Myocyte (in vitro differentiated cells): ENCODE data around the gene INHBB. TPM values are rescaled to one million over a fixed set of nuclear protein-coding genes. Genes with fewer than 3 reads are reported as not detected.
"Not testable (repeated sequence)": the region's sequence is repeated elsewhere in the genome, so short reads cannot be mapped to it uniquely, and the experiment has no call there.

Experiments used
- DNase-seq: peaks from one replicate; pipeline ENCODE4 v3.0.0-alpha.2; 2012; ENCODE audit warnings: low read depth
- polyA plus RNA-seq: library from polyadenylated mRNA; unstranded; fragments of >200 nt; gene quantifications from one replicate; pipeline ENCODE4 v1.2.1, GENCODE V29; 2012; ENCODE audit warnings: missing spikeins
- total RNA-seq: library from RNA; depleted of rRNA; stranded (reverse); fragments of >200 nt; gene quantifications from 2 replicates; pipeline ENCODE4 v1.2.3, GENCODE V29; 2014

The INHBB gene
- 0.27 and 0.36 TPM in 2 replicates for total RNA-seq
- 15.1 TPM for polyA plus RNA-seq

DNA sequence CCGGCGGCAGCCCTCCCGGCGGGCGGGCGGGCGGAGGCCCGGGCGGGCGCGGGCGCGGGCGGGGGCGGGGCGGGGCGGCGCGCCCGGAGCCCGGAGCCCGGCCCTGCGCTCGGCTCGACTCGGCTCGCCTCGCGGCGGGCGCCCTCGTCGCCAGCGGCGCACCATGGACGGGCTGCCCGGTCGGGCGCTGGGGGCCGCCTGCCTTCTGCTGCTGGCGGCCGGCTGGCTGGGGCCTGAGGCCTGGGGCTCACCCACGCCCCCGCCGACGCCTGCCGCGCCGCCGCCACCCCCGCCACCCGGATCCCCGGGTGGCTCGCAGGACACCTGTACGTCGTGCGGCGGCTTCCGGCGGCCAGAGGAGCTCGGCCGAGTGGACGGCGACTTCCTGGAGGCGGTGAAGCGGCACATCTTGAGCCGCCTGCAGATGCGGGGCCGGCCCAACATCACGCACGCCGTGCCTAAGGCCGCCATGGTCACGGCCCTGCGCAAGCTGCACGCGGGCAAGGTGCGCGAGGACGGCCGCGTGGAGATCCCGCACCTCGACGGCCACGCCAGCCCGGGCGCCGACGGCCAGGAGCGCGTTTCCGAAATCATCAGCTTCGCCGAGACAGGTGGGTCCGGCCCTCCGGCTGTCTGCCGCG lies at the start of gene INHBB:
TSS of gene INHBB (plus strand) at position 111 of the 641 bp plus-strand sequence. CDS start at position 164, 53 bp downstream.
- no peak for DNase-seq

DNA sequence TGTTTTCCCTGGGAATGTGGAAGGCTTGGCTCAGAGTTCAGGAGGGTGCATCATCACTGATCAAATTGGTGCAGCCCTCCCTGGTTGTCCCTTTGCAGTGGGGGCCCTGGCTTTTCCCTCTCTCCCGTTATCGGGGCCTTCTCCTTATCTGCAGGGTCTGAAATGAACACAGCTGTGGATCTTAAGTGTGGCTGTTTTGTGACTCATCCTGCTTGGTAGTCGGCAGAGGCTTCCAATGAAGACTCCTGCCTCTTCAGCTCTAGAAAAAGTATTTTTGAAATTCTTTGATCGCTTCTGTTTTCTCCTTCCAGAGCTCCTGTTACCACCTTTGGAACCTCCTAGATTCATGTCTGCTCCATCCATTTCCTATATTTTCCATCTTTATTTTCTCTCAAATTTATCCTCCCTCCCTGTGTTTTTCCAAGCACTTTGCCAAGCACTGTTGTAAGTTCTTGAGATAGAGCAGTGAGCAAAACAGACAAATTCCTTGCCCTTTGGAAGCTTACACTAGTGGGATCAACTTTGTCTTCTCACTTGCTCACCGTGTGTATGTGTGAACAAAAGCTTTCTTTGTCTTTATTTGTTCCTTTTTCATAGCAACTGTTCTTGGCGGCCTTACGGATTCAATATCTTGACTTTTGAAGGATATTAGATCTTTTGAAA lies 47.6 kb upstream of the INHBB start:
- DNase-seq: no peak

DNA sequence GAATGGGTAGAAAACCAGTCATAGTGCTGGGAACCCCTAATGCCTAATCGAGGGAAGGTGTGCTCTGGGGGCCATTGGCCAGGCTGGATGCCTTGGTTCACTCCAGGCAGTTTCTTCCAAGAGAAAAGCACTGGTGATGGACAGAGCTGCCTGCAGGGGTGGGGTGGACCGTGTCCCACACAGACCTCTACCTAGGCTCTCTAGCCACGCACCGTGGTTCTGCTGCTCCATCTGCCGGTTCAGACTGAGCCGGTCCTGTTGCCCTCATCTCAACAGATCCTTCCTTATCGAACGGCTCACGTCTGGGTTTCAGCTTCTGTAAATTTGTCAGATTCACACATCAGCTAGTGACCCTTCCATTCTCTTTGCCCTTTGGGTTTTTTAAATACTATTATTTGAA lies 46.9 kb upstream of the INHBB start:
- DNase-seq: no peak

DNA sequence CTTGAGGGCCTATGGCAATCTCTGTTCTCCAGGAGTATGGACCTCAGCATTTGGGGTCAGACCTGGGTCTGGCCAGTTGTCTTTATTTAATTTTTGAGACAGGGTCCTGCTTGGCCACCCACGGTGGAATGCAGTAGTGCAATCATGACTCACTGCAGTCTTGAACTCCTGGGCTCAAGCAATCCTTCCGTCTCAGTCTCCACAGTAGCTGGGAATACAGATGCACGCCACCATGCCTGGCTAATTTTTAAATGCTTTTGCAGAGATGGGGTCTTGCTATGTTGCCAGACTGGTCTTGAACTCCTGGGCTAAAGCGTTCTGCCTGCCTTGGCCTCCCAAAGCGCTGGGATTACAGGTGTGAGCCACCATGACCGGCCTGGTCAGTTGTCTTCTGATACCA lies 46.4 kb upstream of the INHBB start:
- DNase-seq: no peak

DNA sequence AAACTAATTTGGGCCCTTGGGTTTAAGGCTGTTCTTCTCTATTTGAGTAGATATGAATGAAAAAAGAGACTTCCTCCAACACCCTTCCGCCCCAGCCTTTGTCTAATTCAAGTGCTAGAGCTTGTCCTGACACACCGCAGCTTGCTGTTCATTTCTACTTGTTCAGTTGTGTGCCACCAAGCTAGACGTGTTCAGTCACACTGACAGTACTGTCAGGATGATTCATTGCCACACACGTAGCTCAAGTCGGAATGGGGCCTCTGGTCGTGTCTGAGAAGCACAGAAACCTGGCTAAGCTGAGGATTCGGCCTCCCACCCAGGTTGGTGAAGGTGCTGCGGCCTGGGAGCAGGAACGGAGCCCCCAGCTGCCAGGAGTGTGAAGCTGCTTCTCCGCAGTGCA lies 45.6 kb upstream of the INHBB start:
- no peak for DNase-seq

DNA sequence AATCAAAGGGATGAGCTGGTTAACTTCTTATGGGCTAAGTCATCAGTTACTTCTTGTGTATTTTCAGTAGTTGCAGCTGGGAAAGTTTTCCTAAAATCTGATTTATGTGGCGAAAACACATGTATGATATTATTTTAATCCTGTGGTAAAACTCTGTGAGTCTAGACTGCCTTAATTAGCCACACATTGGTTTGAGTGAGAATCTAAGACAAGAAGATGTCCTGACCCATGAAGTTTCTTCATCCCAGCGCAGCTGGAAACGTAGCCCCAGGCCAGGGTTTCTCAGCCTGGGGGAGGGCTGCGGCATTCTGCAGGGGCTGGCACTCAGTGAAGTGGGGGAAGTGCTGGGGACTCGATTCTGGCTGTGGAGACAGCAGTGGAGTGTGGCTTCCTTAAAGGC lies 44.7 kb upstream of the INHBB start:
- DNase-seq: no peak

- DNase-seq: no peak
Measured at GRCh38 chr2:120302301-120302700, 43.6 kb upstream of the INHBB start.

- DNase-seq: no peak
Measured at GRCh38 chr2:120303177-120303576, 42.8 kb upstream of the INHBB start.

- peak; percentile 48 for DNase-seq
Measured at GRCh38 chr2:120305296-120305695, 40.6 kb upstream of the INHBB start.

DNA sequence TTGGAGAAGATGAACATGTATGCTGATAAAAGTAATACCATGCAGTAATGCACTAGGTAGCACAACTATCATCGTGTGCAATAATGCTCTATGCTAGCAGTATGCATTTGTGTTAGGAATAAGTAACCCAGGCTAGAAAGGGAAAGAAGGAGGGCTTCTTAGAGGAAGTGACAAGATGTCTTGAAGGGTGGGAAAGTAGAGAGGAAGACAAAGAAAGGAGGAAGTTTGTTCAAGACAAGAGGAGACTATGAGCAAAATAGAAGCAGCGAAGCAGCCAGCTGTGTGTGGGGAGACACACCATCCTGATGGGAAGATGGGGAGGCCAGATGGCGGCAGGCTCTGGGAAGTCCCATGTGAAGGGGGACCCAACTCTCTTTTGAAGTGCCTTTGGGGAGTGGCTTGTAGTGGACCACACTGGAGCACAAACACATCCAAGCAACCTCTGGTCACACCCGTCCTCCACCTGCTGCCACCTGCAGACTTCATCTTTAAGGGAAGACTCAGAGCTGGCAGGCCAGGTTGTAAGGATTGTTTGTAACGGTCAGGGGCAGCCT lies 39.9 kb upstream of the INHBB start:
- DNase-seq: no peak

GRCh38 chr2:120307482-120307881 lies 38.5 kb upstream of the INHBB start:
- no peak for DNase-seq

DNA sequence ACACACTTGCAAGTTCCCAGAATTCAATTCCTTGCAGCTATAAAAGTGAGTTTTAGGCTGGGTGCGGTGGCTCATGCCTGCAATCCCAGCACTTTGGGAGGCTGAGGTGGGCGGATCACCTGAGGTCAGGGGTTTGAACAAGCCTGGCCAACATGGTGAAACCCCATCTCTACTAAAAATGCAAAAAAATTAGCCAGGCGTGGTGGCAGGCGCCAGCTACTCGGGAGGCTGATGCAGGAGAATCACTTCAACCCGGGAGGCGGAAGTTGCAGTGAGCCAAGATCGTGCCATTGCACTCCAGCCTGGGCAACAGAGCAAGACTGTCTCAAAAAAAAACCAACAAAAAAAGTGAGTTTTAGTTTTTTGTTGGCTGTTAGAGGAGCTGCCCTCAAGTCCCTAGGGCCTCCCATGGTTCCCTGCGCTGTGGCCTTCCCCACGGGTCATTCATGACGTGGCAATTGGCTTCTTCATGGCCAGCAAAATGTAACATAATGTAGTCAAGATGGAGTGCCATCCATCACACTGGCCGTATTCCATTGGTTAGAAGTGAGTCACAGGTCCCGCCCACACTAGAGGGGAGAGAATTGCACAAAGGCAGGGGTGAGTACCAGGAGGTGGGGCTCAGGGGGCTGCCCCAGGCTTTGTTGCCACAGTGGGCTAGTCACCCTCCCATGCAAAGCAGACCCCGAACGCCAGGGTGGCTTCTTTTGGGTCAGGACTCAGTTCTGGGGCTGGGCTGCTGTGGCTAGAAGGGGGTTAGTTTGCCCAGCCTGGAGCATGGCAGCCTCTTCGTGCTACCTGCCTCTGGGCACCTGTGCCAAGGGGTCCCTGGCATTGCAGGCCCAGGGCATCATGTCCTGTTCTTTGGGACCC lies 37.7 kb upstream of the INHBB start:
- no peak for DNase-seq

DNA sequence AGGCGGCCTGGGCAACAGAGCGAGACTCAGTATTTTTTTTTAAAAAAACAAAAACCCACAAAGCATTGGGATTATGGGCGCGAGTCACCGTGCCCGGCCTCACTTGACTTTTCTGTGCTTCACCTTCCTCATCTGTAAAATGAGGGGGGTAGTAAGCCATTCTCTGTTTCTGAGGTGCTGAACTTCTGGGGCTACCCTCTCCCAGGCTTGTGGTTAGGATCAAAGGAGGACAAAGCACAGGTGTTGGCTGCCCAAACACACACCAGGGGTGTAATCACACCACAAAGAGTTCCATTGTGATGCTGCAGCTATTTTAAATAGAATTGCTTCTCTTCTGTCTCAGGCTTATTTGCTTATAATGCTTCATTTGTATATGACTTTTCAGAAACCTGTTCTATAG lies 35.8 kb upstream of the INHBB start:
- DNase-seq: peak; percentile 68

GRCh38 chr2:120310841-120311240 lies 35.1 kb upstream of the INHBB start:
- not testable (repeated sequence) for DNase-seq

DNA sequence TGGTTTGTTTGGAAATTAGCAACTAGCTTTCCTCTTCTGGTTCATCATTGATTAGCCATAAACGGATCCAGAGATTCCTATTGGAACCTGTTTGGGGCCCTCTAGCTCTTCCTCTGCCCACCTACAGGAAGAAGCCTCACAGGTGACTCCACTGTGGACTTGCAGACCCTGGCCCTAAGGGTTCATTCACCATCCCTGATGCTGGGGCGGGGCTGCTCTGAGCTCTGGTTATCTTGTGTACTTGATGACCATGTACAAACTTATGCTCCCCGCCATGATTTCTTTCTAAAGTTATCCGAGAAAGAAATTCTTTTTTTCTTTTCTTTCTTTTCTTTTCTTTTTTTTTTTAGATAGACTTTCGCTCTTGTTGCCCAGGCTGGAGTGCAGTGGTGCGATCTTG lies 33.9 kb upstream of the INHBB start:
- DNase-seq: no peak

DNA sequence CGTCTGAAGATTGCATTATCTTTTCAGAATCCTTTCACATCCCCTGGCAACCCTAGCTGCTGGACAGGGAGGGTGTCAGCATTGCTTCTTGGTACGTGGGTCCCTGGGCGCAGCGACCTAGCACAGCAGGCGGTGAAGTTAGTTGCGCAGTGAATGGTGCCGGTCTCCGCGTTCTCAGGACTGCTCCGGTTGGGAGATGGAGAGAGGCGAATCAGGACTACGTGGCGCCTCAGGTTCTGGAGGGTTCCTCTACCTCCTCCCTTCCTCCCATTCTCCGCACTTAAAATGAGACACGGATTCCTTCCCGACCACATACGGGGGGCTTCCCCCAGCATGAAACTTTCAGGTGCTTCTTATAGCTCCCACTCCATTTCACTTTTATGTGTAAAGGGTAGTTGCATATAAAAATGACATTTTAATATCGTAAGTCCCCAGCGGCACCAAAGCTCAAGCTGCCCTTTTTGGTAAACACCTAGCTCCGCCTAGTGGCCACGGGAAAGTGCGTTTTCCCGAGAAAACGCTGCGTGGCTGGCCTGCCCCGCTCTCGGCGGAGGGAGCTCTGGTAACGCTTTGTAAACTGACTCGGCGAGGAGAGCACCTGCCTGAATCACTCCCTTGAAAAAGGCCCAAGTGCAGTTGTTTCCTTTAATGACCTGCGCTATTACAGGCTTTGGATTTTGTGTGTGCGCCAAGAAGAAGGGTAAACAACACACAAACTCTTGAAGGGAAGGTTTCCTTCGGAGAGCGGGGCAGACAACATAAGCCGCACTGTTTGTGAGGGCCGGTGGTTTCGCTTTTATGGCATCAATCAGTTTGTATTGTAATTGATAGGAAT lies 32.9 kb upstream of the INHBB start:
- DNase-seq: peak; percentile 87

DNA sequence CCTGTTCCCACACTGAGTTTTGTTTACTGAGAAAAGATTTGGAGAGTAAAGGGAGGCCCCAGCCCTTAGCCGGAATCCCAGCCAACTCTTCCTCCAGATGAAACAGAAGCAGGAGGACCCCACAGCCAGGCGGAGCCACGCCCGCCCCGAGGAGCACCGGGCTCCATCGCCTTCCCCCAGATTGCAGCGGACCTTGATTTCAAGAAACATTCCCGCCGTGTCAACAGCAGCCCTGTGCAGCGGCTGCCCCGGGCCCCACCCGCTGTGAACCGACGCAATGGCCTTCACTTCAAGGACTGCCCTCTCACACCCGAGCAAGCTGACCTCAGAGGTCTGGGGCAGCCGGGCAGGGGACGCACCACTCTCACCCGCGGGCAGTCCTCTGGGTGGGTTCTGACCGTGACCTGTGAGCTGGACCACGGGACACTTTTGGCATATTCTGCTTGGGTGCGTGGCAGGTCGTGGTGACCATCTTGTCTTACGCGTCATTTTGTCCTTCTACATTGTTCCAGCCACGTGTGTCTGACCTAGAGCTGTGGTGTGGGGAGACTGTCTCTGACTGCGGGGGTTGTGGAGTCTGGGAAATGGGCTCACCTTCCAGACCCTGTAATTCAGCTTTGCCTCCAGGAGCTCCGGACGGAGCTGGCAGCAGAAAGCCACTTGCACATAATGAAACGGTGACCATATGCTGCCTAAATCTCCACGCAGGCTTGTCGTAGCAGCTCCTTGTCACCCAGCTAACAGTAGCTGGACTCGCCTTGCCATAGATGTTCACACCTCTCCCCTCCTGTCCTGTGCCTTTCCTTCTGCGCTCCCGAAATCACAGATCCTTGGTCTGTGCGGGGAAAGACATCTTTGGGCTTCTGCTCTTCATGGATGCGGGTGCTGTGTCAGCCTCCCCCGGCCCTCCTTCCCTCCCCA lies 32.0 kb upstream of the INHBB start:
- no peak for DNase-seq

DNA sequence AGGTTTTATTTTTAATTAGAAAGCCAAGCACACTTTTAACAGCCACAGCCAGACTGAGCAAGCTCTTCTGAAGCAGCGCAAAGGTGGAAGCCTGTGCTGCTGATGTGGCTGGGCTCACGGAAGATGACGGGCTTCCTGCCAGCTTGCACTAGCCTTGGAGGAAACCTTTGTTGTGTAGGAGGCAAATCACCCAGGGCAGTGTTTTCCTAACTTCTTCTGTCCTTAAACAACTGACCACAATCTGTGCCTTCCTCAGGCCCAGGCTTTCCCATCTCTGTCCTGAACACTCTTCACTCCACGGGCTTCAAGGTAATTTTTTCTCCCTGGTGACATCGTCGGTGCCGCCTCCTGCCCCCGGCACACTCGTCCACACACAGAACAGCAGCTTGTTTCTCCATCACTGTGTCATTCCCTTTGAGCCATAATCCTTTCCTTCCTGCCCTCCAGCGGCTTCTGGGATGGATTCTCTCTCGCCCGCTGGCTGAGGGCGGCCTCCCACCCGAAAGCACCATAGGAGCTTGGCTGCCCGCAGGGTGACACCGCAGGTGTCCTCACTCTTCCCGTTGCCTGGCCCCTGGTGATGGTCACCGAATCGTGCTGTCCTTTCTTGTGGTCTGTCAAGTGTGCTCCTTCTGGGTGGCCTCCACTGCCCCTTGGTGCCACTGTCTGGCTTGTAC lies 31.1 kb upstream of the INHBB start:
- DNase-seq: no peak

GRCh38 chr2:120315367-120316033 lies 30.4 kb upstream of the INHBB start:
- no peak for DNase-seq
